Measurements from ENCODE around the gene TREML4. TPM values are rescaled to one million over a fixed set of nuclear protein-coding genes. Genes with fewer than 3 reads are reported as not detected.

The TREML4 gene
- not detected for total RNA-seq

DNA sequence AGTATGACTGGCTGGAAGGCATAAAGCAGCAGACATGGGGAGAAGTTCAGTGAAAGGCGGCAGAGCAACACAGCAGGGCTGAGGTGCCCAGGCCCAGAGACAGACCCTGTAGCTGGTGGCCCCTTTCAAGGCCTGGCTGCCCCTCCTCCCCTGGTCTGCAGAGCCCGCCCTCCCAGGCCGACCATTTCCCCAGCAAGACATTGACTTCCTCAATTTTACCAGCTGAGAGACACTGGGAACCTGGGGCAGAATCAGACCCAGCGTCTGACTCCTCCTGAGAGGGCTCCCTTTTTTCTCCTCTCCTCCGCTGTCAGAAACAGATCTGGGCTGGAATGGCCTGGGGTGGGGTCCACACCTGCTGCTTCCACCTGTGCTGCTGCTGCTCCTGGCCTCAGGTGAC is at the start of gene TREML4:
TREML4 (plus strand) TSS at position 254 of the 400 bp plus-strand sequence; CDS start at position 333, 79 bp downstream.
- DNase-seq, result no peak
- Histone ChIP-seq H3K4me3 (no peak within 1 kb of the TSS), H3K36me3 (no peaks in the 10 kb centered on the region), H3K4me1 (no peaks in the 10 kb centered on the region), H3K27me3 (no peaks in the 10 kb centered on the region), H3K27ac (no peak within 1 kb of the TSS), H3K9ac (ENCODE audit: low read depth in 2 of 2, low read length in 2 of 2) (no peak within 1 kb of the TSS), H3K9me3 (no peaks in the 10 kb centered on the region)
- no peak for TF ChIP-seq CTCF (IDR thresholded peaks at IDR 0.05)
- intact Hi-C loops (cut with DNase I), result no loop called here

- TF ChIP-seq CTCF (IDR thresholded peaks at IDR 0.05), result no peak
- H3K27me3 ChIP-seq, result no peaks in the 10 kb centered on the region
- intact Hi-C loops (cut with DNase I), result no loop called here
Observed at GRCh38 chr6:41179163-41179562, 49.0 kb upstream of the TREML4 start.

DNA sequence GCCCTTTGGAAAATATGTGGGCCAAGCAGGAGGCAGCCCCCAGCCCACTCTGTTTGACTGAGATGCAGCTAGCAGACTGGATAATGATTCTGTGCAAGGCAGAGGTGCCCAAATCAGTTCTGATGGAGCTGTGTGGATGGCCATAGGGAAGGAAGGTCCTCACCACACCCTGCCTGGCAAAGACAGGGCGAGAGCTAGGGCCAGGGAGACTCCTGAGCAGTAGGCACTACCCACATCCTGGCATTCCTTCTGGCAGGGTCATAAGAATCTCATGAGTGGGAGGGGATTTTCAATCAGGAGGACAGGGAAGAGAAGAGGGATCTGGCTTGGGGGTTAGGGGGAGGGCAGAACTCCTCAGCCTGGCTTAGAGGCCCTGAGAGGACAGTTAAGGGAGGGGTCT is 46.6 kb upstream of the TREML4 start:
- Histone ChIP-seq H3K9me3 (no peaks in the 10 kb centered on the region), H3K4me3 (no peak overlapping the region), H3K9ac (ENCODE audit: low read depth in 2 of 2, low read length in 2 of 2) (no peak overlapping the region), H3K27me3 (no peaks in the 10 kb centered on the region), H3K27ac (no peak overlapping the region), H3K4me1 (no peaks in the 10 kb centered on the region), H3K36me3 (no peaks in the 10 kb centered on the region)
- TF ChIP-seq CTCF (IDR thresholded peaks at IDR 0.05), result no peak
- intact Hi-C loops (cut with DNase I), result no loop called here
- no peak for DNase-seq

More at GRCh38 chr6:41179163-41179562, 49.0 kb upstream of the TREML4 start:
- Histone ChIP-seq H3K36me3 (no peaks in the 10 kb centered on the region), H3K9ac (ENCODE audit: low read depth in 2 of 2, low read length in 2 of 2) (no peak overlapping the region), H3K9me3 (no peaks in the 10 kb centered on the region), H3K27ac (no peak overlapping the region), H3K4me1 (no peaks in the 10 kb centered on the region), H3K4me3 (no peak overlapping the region)
- no peak for DNase-seq

DNA sequence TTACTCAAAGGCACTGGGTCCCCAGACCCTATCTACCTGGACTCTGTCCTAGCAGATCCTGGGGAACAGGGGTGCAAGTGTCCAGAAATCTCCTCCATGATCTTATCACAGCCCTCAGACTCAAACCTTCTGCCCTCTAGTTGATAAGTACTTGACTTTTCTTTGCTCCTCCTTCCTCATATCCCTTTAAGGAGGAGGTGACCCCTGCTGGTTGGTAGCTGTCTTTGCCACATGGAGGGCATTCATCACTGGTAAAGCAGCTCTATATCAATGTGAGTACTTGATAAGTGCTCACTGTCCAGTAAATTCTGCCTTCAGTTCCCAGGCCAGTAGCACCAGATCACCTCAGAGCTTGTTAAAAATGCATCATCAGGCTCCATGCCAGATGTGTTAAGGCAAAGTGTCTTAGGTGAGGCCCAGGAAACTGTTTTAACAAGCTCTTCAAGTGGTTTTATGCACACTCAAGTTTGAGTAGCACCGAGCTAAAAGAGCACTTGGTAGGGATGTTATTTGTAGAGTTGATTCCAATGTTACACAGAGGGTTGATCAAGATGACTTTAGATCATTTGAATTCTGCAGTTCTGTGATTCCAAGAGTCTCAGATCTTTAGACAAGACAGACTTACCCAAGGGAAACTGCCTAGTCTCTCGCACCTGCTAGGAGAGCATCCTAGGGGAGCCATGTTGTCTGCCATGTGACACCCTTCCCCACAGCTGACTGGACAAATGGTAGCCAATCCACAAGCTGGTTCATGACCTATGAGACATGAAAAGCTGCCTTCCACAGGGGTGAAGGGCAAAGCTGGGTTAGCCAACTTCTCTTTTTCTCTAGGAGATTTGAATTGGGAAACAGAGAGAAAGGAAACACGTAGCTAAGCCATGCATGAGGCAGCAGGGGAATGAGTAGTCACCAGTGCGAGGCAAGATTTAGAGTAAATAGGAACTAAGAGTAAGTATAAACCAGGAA is 45.8 kb upstream of the TREML4 start:
- Histone ChIP-seq H3K9me3 (no peaks in the 10 kb centered on the region), H3K27me3 (no peaks in the 10 kb centered on the region), H3K4me1 (no peaks in the 10 kb centered on the region), H3K4me3 (no peak overlapping the region), H3K27ac (no peak overlapping the region), H3K9ac (ENCODE audit: low read depth in 2 of 2, low read length in 2 of 2) (no peak overlapping the region), H3K36me3 (no peaks in the 10 kb centered on the region)
- peak; percentile 35 for DNase-seq
- TF ChIP-seq CTCF (IDR thresholded peaks at IDR 0.05), result peak; percentile 53
- intact Hi-C loops (cut with DNase I), result no loop called here

GRCh38 chr6:41184761-41185160 is 43.4 kb upstream of the TREML4 start:
- TF ChIP-seq CTCF (IDR thresholded peaks at IDR 0.05), result no peak
- no peaks in the 10 kb centered on the region for H3K36me3 ChIP-seq
- DNase-seq, result no peak
- no peaks in the 10 kb centered on the region for H3K4me1 ChIP-seq
- no peaks in the 10 kb centered on the region for H3K27me3 ChIP-seq
- H3K9ac ChIP-seq (ENCODE audit: low read depth in 2 of 2, low read length in 2 of 2), result no peak overlapping the region
- intact Hi-C loops (cut with DNase I), result no loop called here
- H3K4me3 ChIP-seq, result no peak overlapping the region
- H3K27ac ChIP-seq, result no peak overlapping the region
- H3K9me3 ChIP-seq, result no peaks in the 10 kb centered on the region

Measured in colonic mucosa (tissue), 4 donors.